LoVo (cell line): ENCODE measurements around the gene CNNM3.
A peak's percentile ranks its signal among the peaks of the same experiment; 100 is the strongest.

Source experiments
- DNase-seq: peaks from one replicate; pipeline ENCODE4 v3.0.0-alpha.2; 2016; ENCODE audit warnings: low spot score

CNNM3 gene

GRCh38 chr2:96863575-96864342 is 47.7 kb downstream of the CNNM3 start:
- no peak for DNase-seq

- no peak for DNase-seq
Observed at GRCh38 chr2:96864343-96865091, 48.4 kb downstream of the CNNM3 start.

- no peak for DNase-seq
Observed at GRCh38 chr2:96865654-96866053, 49.6 kb downstream of the CNNM3 start.

- DNase-seq: no peak
Observed at GRCh38 chr2:96866149-96866548, 50.1 kb downstream of the CNNM3 start.

GRCh38 chr2:96866586-96866985 is 50.5 kb downstream of the CNNM3 start:
- DNase-seq: no peak

GRCh38 chr2:96866986-96867755 is 51.1 kb downstream of the CNNM3 start:
- DNase-seq: no peak

- DNase-seq: no peak
Observed at GRCh38 chr2:96867756-96868554, 51.9 kb downstream of the CNNM3 start.

GRCh38 chr2:96868555-96869280 is 52.6 kb downstream of the CNNM3 start:
- peak; percentile 81 for DNase-seq

GRCh38 chr2:96869281-96869821 is 53.3 kb downstream of the CNNM3 start:
- no peak for DNase-seq

- DNase-seq: peak; percentile 37
Observed at GRCh38 chr2:96869822-96870625, 54.0 kb downstream of the CNNM3 start, which contains the start of gene SEMA4C. Gene SEMA4C (minus strand): TSS chr2:96870080. CDS start chr2:96867886, 2,194 bp downstream.

- DNase-seq: no peak
Observed at GRCh38 chr2:96870626-96871255, 54.7 kb downstream of the CNNM3 start.

- no peak for DNase-seq
Observed at GRCh38 chr2:96872591-96873349, 56.7 kb downstream of the CNNM3 start.

- no peak for DNase-seq
Observed at GRCh38 chr2:96873651-96874096, 57.6 kb downstream of the CNNM3 start.

GRCh38 chr2:96874198-96874831 is 58.2 kb downstream of the CNNM3 start:
- DNase-seq: no peak

GRCh38 chr2:96875498-96876268 is 59.6 kb downstream of the CNNM3 start:
- no peak for DNase-seq

- no peak for DNase-seq
Observed at GRCh38 chr2:96876269-96877041, 60.4 kb downstream of the CNNM3 start.
